HEK293 (cell line): Measurements from ENCODE around the gene CSK.

ENCODE experiments used
- CTCF ChIA-PET: fragments of 350-600 bp; formaldehyde crosslinking; extraction: SDS; loops from one replicate; lab custom pipeline; 2021; ENCODE audit warnings: antibody characterized with exemption; lab: Yijun Ruan, JAX
- POLR2A ChIA-PET: fragments of 300-600 bp; formaldehyde crosslinking; extraction: SDS; loops from one replicate; lab custom pipeline; 2020; ENCODE audit warnings: antibody characterized with exemption, inconsistent platforms; lab: Yijun Ruan, JAX
- H3K27ac ChIP-seq: fragments of 200-500 bp; sonication (Bioruptor generic); 2 replicates; pipeline ENCODE4 v1.5.1; 2014; ENCODE audit warnings: low read depth, low read length, control low read depth, inconsistent platforms; ENCODE audit errors: extremely low read depth
- H3K36me3 ChIP-seq, 2 experiments: fragments of 200-500 bp in 1 of 2; sonication (Bioruptor generic) in 1 of 2; 1 replicate in 1 of 2; 2 replicates in 1 of 2; pipeline ENCODE4 v1.5.1; 2014 to 2017; ENCODE audit warnings: inconsistent platforms in 2 of 2, low read length in 2 of 2; ENCODE audit not compliant: control insufficient read depth in 2 of 2, insufficient read depth in 1 of 2
- H3K4me1 ChIP-seq: fragments of 200-500 bp; sonication (Bioruptor generic); 2 replicates; pipeline ENCODE4 v1.5.1; 2014; ENCODE audit warnings: mild to moderate bottlenecking, low read length, inconsistent platforms; ENCODE audit not compliant: control insufficient read depth, insufficient read depth
- H3K4me3 ChIP-seq: 2 replicates; pipeline ENCODE4 v1.5.1; 2011; ENCODE audit warnings: low read depth, mild to moderate bottlenecking, control low read depth, low read length, moderate library complexity
- H3K9me3 ChIP-seq: fragments of 200-500 bp; sonication (Bioruptor generic); 2 replicates; pipeline ENCODE4 v1.5.1; 2014; ENCODE audit warnings: low read depth, low read length, inconsistent platforms; ENCODE audit not compliant: control insufficient read depth, insufficient read depth
- BCL11A ChIP-seq: fragments of 450-650 bp; formaldehyde crosslinking; IDR thresholded peaks from 2 replicates; pipeline ENCODE4 v1.5.1; 2016; ENCODE audit warnings: low read depth, missing biosample characterization, missing genetic modification characterization
- KLF7 ChIP-seq: fragments of 450-650 bp; formaldehyde crosslinking; IDR thresholded peaks from 2 replicates; pipeline ENCODE4 v1.5.1; 2016; ENCODE audit warnings: missing biosample characterization, missing genetic modification characterization, borderline replicate concordance
- SETDB1 ChIP-seq: IDR thresholded peaks from one replicate; pipeline ENCODE4 v1.6.1; 2017; ENCODE audit warnings: mild to moderate bottlenecking, low read length, moderate library complexity, mixed read lengths; ENCODE audit not compliant: insufficient read length
- SP2 ChIP-seq: fragments of 450-650 bp; formaldehyde crosslinking; IDR thresholded peaks from 2 replicates; pipeline ENCODE4 v1.5.1; 2016; ENCODE audit warnings: missing biosample characterization, missing genetic modification characterization
- YY2 ChIP-seq: fragments of 450-650 bp; formaldehyde crosslinking; IDR thresholded peaks from 2 replicates; pipeline ENCODE4 v1.5.1; 2016; ENCODE audit warnings: missing biosample characterization, missing genetic modification characterization
- ZBTB17 ChIP-seq: fragments of 450-650 bp; formaldehyde crosslinking; IDR thresholded peaks from 2 replicates; pipeline ENCODE4 v1.5.1; 2016; ENCODE audit warnings: missing biosample characterization, missing genetic modification characterization
- ZIC2 ChIP-seq: fragments of 450-650 bp; formaldehyde crosslinking; IDR thresholded peaks from 2 replicates; pipeline ENCODE4 v1.5.1; 2016; ENCODE audit warnings: missing biosample characterization, missing genetic modification characterization
- ZNF114 ChIP-seq: fragments of 450-650 bp; formaldehyde crosslinking; IDR thresholded peaks from 2 replicates; pipeline ENCODE4 v1.5.0; 2017; ENCODE audit warnings: missing biosample characterization, missing genetic modification characterization
- ZNF175 ChIP-seq: fragments of 450-650 bp; formaldehyde crosslinking; IDR thresholded peaks from 2 replicates; pipeline ENCODE4 v1.5.1; 2016; ENCODE audit warnings: missing biosample characterization, missing genetic modification characterization
- ZNF248 ChIP-seq: fragments of 450-650 bp; formaldehyde crosslinking; IDR thresholded peaks from 2 replicates; pipeline ENCODE4 v1.5.1; 2017; ENCODE audit warnings: missing biosample characterization, missing genetic modification characterization
- ZNF335 ChIP-seq: fragments of 450-650 bp; formaldehyde crosslinking; conservative IDR thresholded peaks from 2 replicates; pipeline ENCODE4 v1.5.1; 2016; ENCODE audit warnings: missing biosample characterization, missing genetic modification characterization
- ZNF394 ChIP-seq: fragments of 450-650 bp; formaldehyde crosslinking; IDR thresholded peaks from 2 replicates; pipeline ENCODE4 v1.5.1; 2016; ENCODE audit warnings: missing biosample characterization, missing genetic modification characterization, mild to moderate bottlenecking, moderate library complexity, borderline replicate concordance
- ZNF549 ChIP-seq: fragments of 450-650 bp; IDR thresholded peaks from 2 replicates; pipeline ENCODE4 v1.5.1; 2018; ENCODE audit warnings: missing biosample characterization, missing genetic modification characterization, mild to moderate bottlenecking, inconsistent platforms, moderate library complexity
- ZNF561 ChIP-seq: fragments of 450-650 bp; IDR thresholded peaks from 2 replicates; pipeline ENCODE4 v1.5.1; 2018; ENCODE audit warnings: missing biosample characterization, missing genetic modification characterization, borderline replicate concordance
- ZNF571 ChIP-seq: fragments of 450-650 bp; formaldehyde crosslinking; IDR thresholded peaks from 2 replicates; pipeline ENCODE4 v1.5.0; 2017; ENCODE audit warnings: missing biosample characterization, missing genetic modification characterization
- ZNF585B ChIP-seq: fragments of 450-650 bp; formaldehyde crosslinking; IDR thresholded peaks from 2 replicates; pipeline ENCODE4 v1.5.1; 2016; ENCODE audit warnings: missing biosample characterization, missing genetic modification characterization
- ZNF600 ChIP-seq: fragments of 450-650 bp; formaldehyde crosslinking; IDR thresholded peaks from 2 replicates; pipeline ENCODE4 v1.5.1; 2016; ENCODE audit warnings: missing biosample characterization, missing genetic modification characterization
- ZNF704 ChIP-seq: fragments of 450-650 bp; formaldehyde crosslinking; IDR thresholded peaks from 2 replicates; pipeline ENCODE4 v1.5.1; 2016; ENCODE audit warnings: missing biosample characterization, missing genetic modification characterization
- ZSCAN30 ChIP-seq: fragments of 450-650 bp; IDR thresholded peaks from 2 replicates; pipeline ENCODE4 v1.5.1; 2018; ENCODE audit warnings: missing biosample characterization, mild to moderate bottlenecking, missing genetic modification characterization, moderate library complexity
- TF ChIP-seq, protein P1 (sequence below): fragments of 450-650 bp; formaldehyde crosslinking; IDR thresholded peaks from 2 replicates; pipeline ENCODE4 v1.5.1; 2016; ENCODE audit warnings: missing biosample characterization, missing genetic modification characterization
- TF ChIP-seq, protein P2 (sequence below): fragments of 450-650 bp; formaldehyde crosslinking; IDR thresholded peaks from 2 replicates; pipeline ENCODE4 v1.5.1; 2016; ENCODE audit warnings: missing biosample characterization, missing genetic modification characterization
- TF ChIP-seq, protein P3 (sequence below): fragments of 450-650 bp; formaldehyde crosslinking; IDR thresholded peaks from 2 replicates; pipeline ENCODE4 v1.5.1; 2016; ENCODE audit warnings: missing biosample characterization, missing genetic modification characterization

CSK gene

GRCh38 chr15:74817370-74817737 is 35.5 kb downstream of the CSK start:
- CTCF ChIA-PET: interaction anchor here (0.6 to 4.1 kb wide), 7 partner anchors 9 to 133 kb away, joined by 3 to 21 read pairs (median 4); partner anchors contain the start of gene CPLX3
- Histone ChIP-seq H3K36me3 (no peaks in the 10 kb centered on the region), H3K4me3 (no peak overlapping the region), H3K9me3 (no peaks in the 10 kb centered on the region), H3K4me1 (no peaks in the 10 kb centered on the region), H3K27ac (no peak overlapping the region)
- no peak for TF ChIP-seq KLF7 (tag by site-specific recombination)
- no peak for TF ChIP-seq ZNF571 (tag by site-specific recombination)
- TF ChIP-seq ZNF600 (tag by site-specific recombination): 0 out of 2 replicates have a peak, but pooled peaks have one; percentile 47
- TF ChIP-seq, protein P1, sequence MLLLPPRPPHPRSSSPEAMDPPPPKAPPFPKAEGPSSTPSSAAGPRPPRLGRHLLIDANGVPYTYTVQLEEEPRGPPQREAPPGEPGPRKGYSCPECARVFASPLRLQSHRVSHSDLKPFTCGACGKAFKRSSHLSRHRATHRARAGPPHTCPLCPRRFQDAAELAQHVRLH (tag by site-specific recombination): no peak
- TF ChIP-seq ZNF114 (tag by site-specific recombination): no peak
- TF ChIP-seq ZNF175: no peak
- TF ChIP-seq ZNF335: peak; percentile 6
- no peak for TF ChIP-seq ZBTB17 (tag by site-specific recombination)
- TF ChIP-seq, protein P2, sequence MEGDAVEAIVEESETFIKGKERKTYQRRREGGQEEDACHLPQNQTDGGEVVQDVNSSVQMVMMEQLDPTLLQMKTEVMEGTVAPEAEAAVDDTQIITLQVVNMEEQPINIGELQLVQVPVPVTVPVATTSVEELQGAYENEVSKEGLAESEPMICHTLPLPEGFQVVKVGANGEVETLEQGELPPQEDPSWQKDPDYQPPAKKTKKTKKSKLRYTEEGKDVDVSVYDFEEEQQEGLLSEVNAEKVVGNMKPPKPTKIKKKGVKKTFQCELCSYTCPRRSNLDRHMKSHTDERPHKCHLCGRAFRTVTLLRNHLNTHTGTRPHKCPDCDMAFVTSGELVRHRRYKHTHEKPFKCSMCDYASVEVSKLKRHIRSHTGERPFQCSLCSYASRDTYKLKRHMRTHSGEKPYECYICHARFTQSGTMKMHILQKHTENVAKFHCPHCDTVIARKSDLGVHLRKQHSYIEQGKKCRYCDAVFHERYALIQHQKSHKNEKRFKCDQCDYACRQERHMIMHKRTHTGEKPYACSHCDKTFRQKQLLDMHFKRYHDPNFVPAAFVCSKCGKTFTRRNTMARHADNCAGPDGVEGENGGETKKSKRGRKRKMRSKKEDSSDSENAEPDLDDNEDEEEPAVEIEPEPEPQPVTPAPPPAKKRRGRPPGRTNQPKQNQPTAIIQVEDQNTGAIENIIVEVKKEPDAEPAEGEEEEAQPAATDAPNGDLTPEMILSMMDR (tag by site-specific recombination): peak; percentile 21; the same call in 1 of the 2 replicates
- 0 out of 2 replicates have a peak, but pooled peaks have one; percentile 69 for TF ChIP-seq ZNF394 (tag by site-specific recombination)
- 0 out of 2 replicates have a peak, but pooled peaks have one; percentile 23 for TF ChIP-seq ZSCAN30 (tag by site-specific recombination)
- no peak for TF ChIP-seq ZNF248
- POLR2A ChIA-PET: interaction anchor here (0.7 kb wide), 2 partner anchors 13 to 212 kb away, joined by 3 to 5 read pairs; no protein-coding TSS in a partner anchor

- TF ChIP-seq ZNF549 (tag by site-specific recombination) (no peak), SETDB1 (no peak), ZNF114 (tag by site-specific recombination) (no peak), YY2 (tag by site-specific recombination) (no peak), SP2 (tag by site-specific recombination) (no peak), ZNF704 (tag by site-specific recombination) (no peak), ZNF561 (tag by site-specific recombination) (no peak), BCL11A (tag by site-specific recombination) (no peak), ZNF175 (no peak), ZIC2 (no peak), ZNF585B (tag by site-specific recombination) (no peak)
- TF ChIP-seq, protein P3, sequence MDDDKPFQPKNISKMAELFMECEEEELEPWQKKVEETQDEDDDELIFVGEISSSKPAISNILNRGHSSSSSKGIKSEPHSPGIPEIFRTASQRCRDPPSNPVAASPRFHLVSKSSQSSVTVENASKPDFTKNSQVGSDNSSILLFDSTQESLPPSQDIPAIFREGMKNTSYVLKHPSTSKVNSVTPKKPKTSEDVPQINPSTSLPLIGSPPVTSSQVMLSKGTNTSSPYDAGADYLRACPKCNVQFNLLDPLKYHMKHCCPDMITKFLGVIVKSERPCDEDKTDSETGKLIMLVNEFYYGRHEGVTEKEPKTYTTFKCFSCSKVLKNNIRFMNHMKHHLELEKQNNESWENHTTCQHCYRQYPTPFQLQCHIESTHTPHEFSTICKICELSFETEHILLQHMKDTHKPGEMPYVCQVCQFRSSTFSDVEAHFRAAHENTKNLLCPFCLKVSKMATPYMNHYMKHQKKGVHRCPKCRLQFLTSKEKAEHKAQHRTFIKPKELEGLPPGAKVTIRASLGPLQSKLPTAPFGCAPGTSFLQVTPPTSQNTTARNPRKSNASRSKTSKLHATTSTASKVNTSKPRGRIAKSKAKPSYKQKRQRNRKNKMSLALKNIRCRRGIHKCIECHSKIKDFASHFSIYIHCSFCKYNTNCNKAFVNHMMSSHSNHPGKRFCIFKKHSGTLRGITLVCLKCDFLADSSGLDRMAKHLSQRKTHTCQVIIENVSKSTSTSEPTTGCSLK (tag by site-specific recombination): no peak
- TF ChIP-seq, all 188 proteins: peak for 0
- H3K9me3 ChIP-seq: no peaks in the 10 kb centered on the region
- H3K4me1 ChIP-seq: no peaks in the 10 kb centered on the region
- H3K27ac ChIP-seq: no peak overlapping the region
- ChIA-PET CTCF (interaction anchor here (1.3 to 4.1 kb wide), 5 partner anchors 12 to 82 kb away, joined by 4 to 21 read pairs (median 8); no protein-coding TSS in a partner anchor), POLR2A (no interaction called here)
- H3K4me3 ChIP-seq: no peak overlapping the region
- no peaks in the 10 kb centered on the region for H3K36me3 ChIP-seq
Observed at GRCh38 chr15:74820056-74820455, 38.2 kb downstream of the CSK start.
